GM21390 (cell line): Measurements from ENCODE around the gene KRTAP10-8.
"Not testable (repeated sequence)": the region's sequence is repeated elsewhere in the genome, so short reads cannot be mapped to it uniquely, and the experiment has no call there.

ENCODE experiments used
- ATAC-seq: cut with Tn5 transposase; IDR thresholded peaks from one replicate; pipeline ENCODE4 v1.9.1; 2021; ENCODE audit not compliant: unreplicated experiment

The KRTAP10-8 gene, protein sequence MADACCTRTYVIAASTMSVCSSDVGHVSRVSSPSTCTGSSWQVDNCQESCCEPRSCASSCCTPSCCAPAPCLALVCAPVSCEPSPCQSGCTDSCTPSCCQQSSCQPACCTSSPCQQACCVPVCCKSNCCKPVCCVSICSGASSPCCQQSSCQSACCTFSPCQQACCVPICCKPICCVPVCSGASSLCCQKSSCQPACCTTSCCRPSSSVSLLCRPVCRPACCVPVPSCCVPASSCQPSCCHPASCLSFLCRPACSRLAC

DNA sequence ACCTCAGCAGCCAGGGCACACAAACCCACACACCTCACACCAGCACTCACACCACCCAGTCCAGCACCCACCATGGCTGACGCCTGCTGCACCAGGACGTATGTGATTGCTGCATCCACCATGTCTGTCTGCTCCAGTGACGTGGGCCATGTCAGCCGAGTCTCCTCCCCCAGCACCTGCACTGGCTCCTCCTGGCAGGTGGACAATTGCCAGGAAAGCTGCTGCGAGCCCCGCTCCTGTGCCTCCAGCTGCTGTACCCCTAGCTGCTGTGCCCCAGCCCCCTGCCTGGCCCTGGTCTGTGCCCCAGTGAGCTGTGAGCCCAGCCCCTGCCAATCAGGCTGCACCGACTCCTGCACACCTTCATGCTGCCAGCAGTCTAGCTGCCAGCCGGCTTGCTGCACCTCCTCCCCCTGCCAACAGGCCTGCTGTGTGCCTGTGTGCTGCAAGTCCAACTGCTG, at the start of gene KRTAP10-8:
KRTAP10-8 (plus strand) TSS at position 51 of the 458 bp plus-strand sequence; CDS start at position 73, 22 bp downstream.
- no peak for ATAC-seq

DNA sequence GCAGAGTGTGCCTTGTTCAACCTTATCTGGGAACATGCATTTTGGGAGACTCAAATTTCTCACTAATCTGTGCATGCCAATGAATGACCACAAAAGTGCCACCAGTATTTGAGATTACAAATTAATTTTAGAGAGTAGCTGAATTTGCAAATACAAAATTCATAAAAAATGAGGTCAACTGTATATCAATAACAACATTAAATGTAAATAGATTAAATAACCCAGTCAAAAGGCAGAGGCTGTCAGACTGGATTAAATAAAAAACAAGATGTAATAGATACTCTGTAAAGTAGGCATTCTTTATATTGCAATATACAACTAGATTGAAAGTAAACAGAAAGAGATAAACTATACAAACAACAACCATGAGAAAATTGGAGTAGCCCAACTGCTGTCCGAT, 47.8 kb upstream of the KRTAP10-8 start:
- no peak for ATAC-seq

DNA sequence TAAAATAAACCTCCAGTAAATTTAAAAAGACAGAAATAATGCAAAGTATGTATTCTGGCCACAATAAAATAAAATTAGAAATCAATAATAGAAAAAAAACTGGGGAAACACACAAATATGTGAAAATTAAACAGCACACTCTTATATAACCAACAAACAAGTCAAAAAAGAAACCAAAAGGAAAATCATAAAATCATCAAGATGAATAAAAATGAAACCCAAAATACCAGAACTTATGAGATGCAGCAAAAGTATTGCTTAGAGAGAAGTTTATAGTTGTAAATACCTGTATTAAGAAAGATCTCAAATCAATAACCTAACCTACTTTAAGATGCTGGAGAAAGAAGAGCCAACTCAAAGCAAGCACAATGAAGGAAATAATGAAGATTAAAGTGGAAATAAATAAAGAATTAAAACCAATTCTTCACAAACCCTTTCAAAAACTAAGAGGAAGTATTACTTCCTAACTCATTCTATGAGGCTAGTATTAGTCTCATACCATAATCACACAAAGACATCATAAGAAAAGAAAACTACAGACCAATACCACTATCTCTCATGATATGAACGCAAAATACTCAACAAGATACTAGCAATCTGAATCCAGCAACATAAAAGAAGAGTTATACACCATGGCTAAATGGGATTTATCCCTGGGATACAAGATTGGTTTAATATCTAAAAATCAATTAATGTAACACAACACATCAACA, 46.8 kb upstream of the KRTAP10-8 start:
- no peak for ATAC-seq

DNA sequence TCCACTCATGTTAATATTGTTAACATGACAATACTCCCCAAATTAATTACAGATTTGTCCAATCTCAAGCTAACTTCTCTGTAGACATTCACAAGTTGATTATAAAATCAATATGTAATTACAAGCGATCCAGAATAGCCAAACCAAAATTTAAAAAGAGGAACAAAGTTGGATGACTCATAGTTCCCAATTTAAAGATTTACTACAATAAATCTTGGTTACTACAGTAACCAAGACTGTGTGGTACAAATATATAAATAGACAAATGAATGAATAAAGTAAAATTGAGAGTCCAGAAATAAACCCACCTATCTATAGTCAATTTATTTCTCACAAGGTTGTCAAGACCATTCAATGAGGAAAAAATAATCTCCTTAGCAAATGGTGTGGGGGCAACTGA, 45.5 kb upstream of the KRTAP10-8 start:
- no peak for ATAC-seq

- ATAC-seq = no peak
These were observed 44.3 kb upstream of the KRTAP10-8 start for GRCh38 chr21:44567481-44568171.

DNA sequence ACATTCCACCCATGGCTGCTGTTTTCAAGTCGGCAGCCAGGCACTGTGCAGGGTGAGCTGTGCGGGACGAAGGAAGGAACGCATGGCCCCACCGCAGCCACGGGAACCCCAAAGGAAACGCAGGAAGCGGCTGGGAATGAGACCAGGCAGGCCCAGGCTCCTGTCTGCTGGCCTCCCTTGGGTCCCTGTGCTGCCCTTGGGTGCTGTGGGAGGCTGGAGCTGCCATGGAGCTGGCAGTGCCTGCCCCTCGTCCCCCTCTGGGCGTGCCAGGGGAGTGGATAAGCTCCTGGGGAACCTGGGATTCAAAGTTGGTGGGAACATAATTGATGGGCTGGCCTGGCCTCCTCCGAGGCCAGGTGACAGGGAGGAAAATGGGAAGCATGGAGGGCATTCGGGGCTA, 43.6 kb upstream of the KRTAP10-8 start:
- ATAC-seq = no peak

DNA sequence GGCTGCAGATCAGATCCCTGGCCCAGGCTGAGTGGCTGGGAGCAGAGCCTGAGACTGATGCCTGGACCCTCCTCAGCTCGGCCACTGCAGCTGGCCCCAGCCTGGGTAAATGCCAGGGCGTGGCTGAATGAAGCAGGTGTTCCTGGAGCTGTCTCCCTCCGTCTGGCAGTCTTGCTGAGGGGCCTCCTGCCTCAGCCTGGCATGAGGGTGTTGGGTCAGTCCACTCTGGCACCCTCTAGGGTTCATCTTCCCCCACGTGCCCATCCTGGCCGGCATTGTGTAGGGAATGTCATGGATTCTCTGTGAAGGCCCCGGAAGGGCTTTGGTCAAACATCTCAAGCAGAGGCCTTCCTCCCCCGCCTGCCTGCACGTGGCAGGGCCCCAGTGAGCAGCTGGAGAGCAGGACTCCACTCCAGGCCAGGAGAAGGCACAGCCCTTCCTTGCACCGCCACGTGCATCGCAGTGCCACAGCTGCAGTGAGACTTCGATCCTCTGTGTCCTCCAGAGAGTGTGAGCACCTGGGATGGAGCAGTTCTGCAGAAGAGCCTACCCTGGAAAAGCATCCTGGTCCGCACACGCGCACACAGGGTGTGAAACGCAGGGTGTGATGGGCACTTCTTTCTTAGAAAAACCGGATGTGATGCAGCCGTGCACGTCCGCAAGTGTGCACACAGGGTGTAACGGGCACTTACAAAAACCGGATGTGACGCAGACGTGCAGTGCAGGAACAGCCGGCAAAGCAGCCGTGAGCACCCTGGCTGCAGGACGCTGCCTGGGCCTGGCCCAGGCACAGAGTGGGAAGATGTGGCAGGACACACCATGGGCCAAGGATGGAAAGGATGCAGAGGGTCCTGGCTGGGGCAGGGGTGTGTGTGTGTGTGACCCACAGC, 43.0 kb upstream of the KRTAP10-8 start:
- ATAC-seq = no peak

DNA sequence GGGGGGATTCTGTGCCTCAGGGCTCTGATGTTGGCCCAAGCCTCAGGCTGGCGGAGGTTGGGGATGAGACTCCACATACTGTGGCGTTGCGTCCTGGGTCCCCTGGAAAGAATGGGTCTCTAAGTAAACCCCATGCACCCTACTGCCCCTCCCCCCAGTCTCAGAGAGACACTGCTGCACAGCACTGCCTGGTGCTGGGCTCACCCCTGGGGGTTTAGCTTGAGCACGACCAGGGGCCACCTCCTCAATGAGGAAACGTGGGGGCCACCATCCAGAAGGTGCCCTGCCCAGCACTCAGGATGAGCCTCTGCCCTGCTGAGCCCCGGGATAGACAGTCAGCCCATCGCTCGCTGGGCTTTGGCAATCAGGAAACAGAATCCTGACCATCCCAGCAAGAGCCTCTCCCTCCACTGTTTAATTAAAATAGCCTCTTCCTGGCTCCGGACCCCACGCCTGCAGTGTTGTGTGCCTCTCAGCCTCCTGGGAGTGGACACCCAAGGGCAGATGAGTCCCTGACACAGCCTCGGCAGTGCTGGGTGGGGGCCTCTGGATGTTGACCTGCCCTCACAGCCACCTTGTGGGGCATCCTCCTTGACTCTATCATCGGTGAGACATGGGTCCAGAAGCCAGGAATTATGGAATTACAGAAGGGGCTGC, 41.9 kb upstream of the KRTAP10-8 start:
- no peak for ATAC-seq

- no peak for ATAC-seq
These were observed 40.6 kb upstream of the KRTAP10-8 start for GRCh38 chr21:44571296-44571695.

DNA sequence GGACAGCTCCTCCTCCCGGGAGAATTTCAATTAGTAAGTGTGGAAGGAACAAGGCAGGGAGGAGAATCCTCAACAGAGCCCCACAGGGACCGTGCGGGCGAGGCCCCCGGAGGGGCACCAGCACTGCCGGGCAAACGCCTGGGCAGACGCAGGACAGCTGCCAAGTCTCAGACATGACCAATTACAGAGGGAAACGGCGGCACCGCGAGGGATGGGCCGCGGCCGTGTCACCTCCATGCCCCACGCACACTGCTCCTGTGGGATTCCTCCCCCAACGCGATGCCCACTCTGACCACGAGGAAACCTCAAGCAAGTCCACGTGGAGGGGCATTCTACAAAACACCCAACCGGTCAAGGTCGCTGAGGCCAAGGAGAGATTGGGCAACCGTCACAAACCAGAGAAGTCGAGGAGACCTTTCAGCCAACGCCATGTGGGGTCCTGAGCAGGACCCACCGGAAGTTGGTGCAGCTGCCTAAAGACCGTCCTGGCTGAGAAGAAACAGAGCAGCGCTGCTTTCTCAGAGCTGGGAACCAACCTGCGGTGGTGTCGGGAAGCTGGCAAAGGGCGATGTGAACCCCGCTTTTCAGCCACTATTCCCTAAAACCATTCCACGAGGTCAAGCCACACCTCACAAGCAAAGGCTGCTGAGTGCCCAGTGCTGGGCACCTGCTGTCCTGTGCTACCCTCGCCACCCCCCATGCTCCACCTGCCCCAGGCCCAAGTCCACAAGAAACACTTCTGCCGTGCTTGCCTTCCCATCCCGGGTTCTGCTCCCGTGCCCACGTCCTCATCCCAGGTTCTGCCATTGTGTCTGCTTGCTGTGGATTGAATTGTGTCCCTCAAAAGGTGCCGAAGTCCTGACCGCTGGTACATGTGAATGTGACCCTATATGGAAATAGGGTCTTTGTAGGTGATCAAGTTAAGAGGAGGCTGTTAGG, 39.8 kb upstream of the KRTAP10-8 start:
- no peak for ATAC-seq

DNA sequence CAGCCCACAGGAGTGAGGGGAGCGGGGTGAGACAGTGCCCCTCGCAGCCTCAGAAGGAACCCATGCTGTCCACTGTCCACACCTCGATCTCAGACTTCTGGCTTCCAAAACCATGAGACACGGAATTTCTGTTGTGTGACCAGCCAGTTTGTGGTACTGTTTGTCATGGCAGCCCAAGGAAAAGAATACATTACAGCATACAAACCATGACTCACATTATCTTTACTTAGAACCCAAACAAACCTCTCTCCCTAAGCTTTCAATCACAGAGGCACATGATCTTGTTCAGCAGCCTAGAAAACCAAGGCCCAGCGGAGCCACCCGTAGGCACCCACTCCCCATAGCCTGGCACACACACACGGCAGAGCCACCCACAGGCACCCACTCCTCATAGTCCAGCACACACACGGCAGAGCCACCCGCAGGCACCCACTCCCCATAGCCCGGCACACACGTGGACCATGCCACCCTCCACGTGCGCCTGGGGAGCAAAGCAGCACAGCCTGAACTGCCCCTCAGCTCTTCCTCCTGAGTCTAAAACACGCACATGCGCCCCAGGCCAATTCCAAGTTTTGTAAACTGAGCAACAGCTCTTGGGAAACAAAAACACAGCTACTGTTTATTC, 38.8 kb upstream of the KRTAP10-8 start:
- ATAC-seq = no peak

- ATAC-seq = not testable (repeated sequence)
These were observed 38.0 kb upstream of the KRTAP10-8 start, which contains the start of gene KRTAP10-4 for GRCh38 chr21:44573630-44574456. Gene KRTAP10-4, plus strand, starts transcription at chr21:44573729. Its CDS starts 30 bp downstream, at chr21:44573759.

GRCh38 chr21:44574457-44575306, 37.2 kb upstream of the KRTAP10-8 start:
- ATAC-seq = no peak

- no peak for ATAC-seq
These were observed 36.4 kb upstream of the KRTAP10-8 start for GRCh38 chr21:44575307-44576024.

GRCh38 chr21:44576025-44576420, 35.9 kb upstream of the KRTAP10-8 start:
- no peak for ATAC-seq

DNA sequence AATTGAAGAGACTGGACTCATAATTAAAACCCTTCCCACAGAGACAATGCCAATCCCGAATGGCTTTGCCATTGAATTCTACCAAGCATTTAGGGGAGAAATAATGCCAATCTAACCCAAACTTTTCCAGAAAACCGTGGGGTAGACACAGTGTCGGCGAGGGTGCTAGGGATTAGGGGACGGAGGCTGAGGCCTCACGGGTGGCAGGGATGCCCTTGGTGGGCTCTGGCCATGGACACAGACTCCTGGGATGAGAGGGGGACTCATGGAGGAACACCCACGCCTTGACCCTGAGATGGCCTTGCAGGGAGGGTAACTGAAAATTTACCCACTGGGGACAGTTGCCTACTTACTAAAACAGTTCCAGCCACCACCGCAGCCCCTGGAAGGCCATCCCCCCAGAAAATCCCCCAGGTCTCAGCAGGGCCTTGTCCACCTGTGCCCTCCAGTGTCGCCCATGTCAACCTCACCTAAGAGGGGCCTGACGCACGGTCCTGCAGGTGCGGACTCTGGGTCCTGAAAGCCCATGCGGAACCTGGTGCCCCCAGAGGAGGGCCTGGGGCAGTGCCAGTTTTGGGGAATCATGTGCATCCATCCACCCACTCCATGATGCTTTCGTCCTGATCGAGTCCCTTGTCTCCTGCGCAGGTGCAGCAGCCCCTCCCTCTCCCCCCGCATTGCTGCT, 33.4 kb upstream of the KRTAP10-8 start:
- no peak for ATAC-seq
